WTC11 (cell line): ENCODE data around the gene GNAS. TPM values are rescaled to one million over a fixed set of nuclear protein-coding genes. Genes with fewer than 3 reads are reported as not detected.

ENCODE experiments used
- ATAC-seq: fragments of 200-7000 bp; cut with Tn5 transposase; 2 replicates; pipeline ENCODE4 v1.10.0; 2021; ENCODE audit warnings: mild to moderate bottlenecking, moderate library complexity
- CTCF ChIA-PET: fragments of 300-600 bp; sonication (Branson Sonifier 250); formaldehyde crosslinking; loops from one replicate; lab custom pipeline; 2021; ENCODE audit warnings: antibody characterized with exemption; lab: Charles Lee
- POLR2A ChIA-PET: fragments of 350-600 bp; sonication (Branson Sonifier 250); formaldehyde crosslinking; loops from one replicate; lab custom pipeline; 2021; ENCODE audit warnings: antibody characterized with exemption; lab: Charles Lee
- DNase-seq: peaks from one replicate; pipeline ENCODE4 v3.0.0; 2021; ENCODE audit warnings: low spot score
- H3K27ac Mint-ChIP-seq: 2 replicates; pipeline ENCODE4 v1.8.0; 2021; ENCODE audit warnings: mixed read lengths
- H3K27me3 Mint-ChIP-seq: 2 replicates; pipeline ENCODE4 v1.8.0; 2021; ENCODE audit warnings: low read depth, mild to moderate bottlenecking, moderate library complexity, mixed read lengths
- H3K36me3 Mint-ChIP-seq: 2 replicates; pipeline ENCODE4 v1.8.0; 2021; ENCODE audit warnings: mixed read lengths
- H3K4me1 Mint-ChIP-seq: 2 replicates; pipeline ENCODE4 v1.8.0; 2022; ENCODE audit warnings: mixed read lengths
- H3K4me3 Mint-ChIP-seq: 2 replicates; pipeline ENCODE4 v1.8.0; 2021; ENCODE audit warnings: mild to moderate bottlenecking, moderate library complexity, mixed read lengths
- H3K9me3 Mint-ChIP-seq: 2 replicates; pipeline ENCODE4 v1.8.0; 2021; ENCODE audit warnings: mixed read lengths
- ESRRA ChIP-seq: sonication (generic); formaldehyde crosslinking; IDR thresholded peaks from 2 replicates; pipeline ENCODE4 v1.8.1; 2022; ENCODE audit warnings: mild to moderate bottlenecking, missing genetic modification reagents, borderline replicate concordance
- GABPB1 ChIP-seq: sonication (generic); formaldehyde crosslinking; IDR thresholded peaks from 2 replicates; pipeline ENCODE4 v1.8.1; 2023; ENCODE audit warnings: mild to moderate bottlenecking, missing genetic modification reagents
- GRHL2 ChIP-seq: fragments of 250-450 bp; sonication (Bioruptor Pico); IDR thresholded peaks from 2 replicates; pipeline ENCODE4 v1.8.0; 2022; ENCODE audit warnings: mild to moderate bottlenecking, moderate library complexity; ENCODE audit not compliant: insufficient replicate concordance, severe bottlenecking
- IRF1 ChIP-seq: sonication (generic); formaldehyde crosslinking; IDR thresholded peaks from 2 replicates; pipeline ENCODE4 v1.8.0; 2023; ENCODE audit warnings: missing genetic modification reagents
- JAZF1 ChIP-seq: fragments of 250-450 bp; sonication (Bioruptor Pico); IDR thresholded peaks from 2 replicates; pipeline ENCODE4 v1.9.0; 2021; ENCODE audit warnings: moderate library complexity, mild to moderate bottlenecking, inconsistent platforms
- MLX ChIP-seq: sonication (generic); formaldehyde crosslinking; IDR thresholded peaks from 2 replicates; pipeline ENCODE4 v1.8.1; 2023; ENCODE audit warnings: mild to moderate bottlenecking, missing genetic modification reagents, moderate library complexity
- MYBL2 ChIP-seq: sonication (generic); formaldehyde crosslinking; IDR thresholded peaks from 2 replicates; pipeline ENCODE4 v1.8.1; 2023; ENCODE audit warnings: mild to moderate bottlenecking, moderate library complexity, missing genetic modification reagents
- NFYB ChIP-seq: sonication (generic); formaldehyde crosslinking; conservative IDR thresholded peaks from 2 replicates; pipeline ENCODE4 v1.8.0; 2022; ENCODE audit warnings: low read depth, missing genetic modification reagents
- NR2C2 ChIP-seq: sonication (generic); formaldehyde crosslinking; IDR thresholded peaks from 2 replicates; pipeline ENCODE4 v1.8.0; 2022; ENCODE audit warnings: mild to moderate bottlenecking, missing genetic modification reagents
- NR3C1 ChIP-seq: sonication (generic); formaldehyde crosslinking; conservative IDR thresholded peaks from 2 replicates; pipeline ENCODE4 v1.8.1; 2023; ENCODE audit warnings: low read depth, mild to moderate bottlenecking, missing genetic modification reagents
- RELA ChIP-seq: sonication (generic); formaldehyde crosslinking; IDR thresholded peaks from 2 replicates; pipeline ENCODE4 v1.8.1; 2022; ENCODE audit warnings: missing genetic modification reagents, mild to moderate bottlenecking, borderline replicate concordance
- SMAD4 ChIP-seq: sonication (generic); formaldehyde crosslinking; IDR thresholded peaks from 2 replicates; pipeline ENCODE4 v1.8.0; 2022; ENCODE audit warnings: mild to moderate bottlenecking, missing genetic modification reagents
- STAT6 ChIP-seq: sonication (generic); formaldehyde crosslinking; conservative IDR thresholded peaks from 2 replicates; pipeline ENCODE4 v1.8.1; 2023; ENCODE audit warnings: mild to moderate bottlenecking, low read depth, missing genetic modification reagents, moderate library complexity
- TCF7 ChIP-seq: sonication (generic); formaldehyde crosslinking; IDR thresholded peaks from 2 replicates; pipeline ENCODE4 v1.8.0; 2022; ENCODE audit warnings: mild to moderate bottlenecking, low read depth, missing genetic modification reagents, moderate library complexity
- TP53 ChIP-seq: sonication (generic); formaldehyde crosslinking; IDR thresholded peaks from 2 replicates; pipeline ENCODE4 v1.8.1; 2023; ENCODE audit warnings: mild to moderate bottlenecking, missing genetic modification reagents
- ZBTB21 ChIP-seq: sonication (generic); formaldehyde crosslinking; IDR thresholded peaks from 2 replicates; pipeline ENCODE4 v1.8.1; 2023; ENCODE audit warnings: mild to moderate bottlenecking, missing genetic modification reagents, borderline replicate concordance
- ZNF232 ChIP-seq: sonication (generic); formaldehyde crosslinking; IDR thresholded peaks from 2 replicates; pipeline ENCODE4 v1.8.0; 2022; ENCODE audit warnings: mild to moderate bottlenecking, missing genetic modification reagents
- ZNF317 ChIP-seq: sonication (generic); formaldehyde crosslinking; IDR thresholded peaks from 2 replicates; pipeline ENCODE4 v1.8.1; 2023; ENCODE audit warnings: low read depth, mild to moderate bottlenecking, moderate library complexity, missing genetic modification reagents, borderline replicate concordance
- ZNF423 ChIP-seq: fragments of 250-450 bp; sonication (Bioruptor Pico); IDR thresholded peaks from 2 replicates; pipeline ENCODE4 v2.1.2; 2022; ENCODE audit warnings: mild to moderate bottlenecking, moderate library complexity
- ZNF425 ChIP-seq: fragments of 250-450 bp; sonication (Bioruptor Pico); conservative IDR thresholded peaks from 2 replicates; pipeline ENCODE4 v1.9.0; 2021; ENCODE audit warnings: mild to moderate bottlenecking
- total RNA-seq: library from RNA; stranded (reverse); gene quantifications from 3 replicates; pipeline ENCODE4 v1.2.3, GENCODE V29; 2021
- TF ChIP-seq, protein P1 (sequence below): sonication (generic); formaldehyde crosslinking; IDR thresholded peaks from 2 replicates; pipeline ENCODE4 v1.8.1; 2023; ENCODE audit warnings: mild to moderate bottlenecking, moderate library complexity, missing genetic modification reagents
- TF ChIP-seq, protein P2 (sequence below): fragments of 250-450 bp; sonication (Bioruptor Pico); IDR thresholded peaks from 2 replicates; pipeline ENCODE4 v1.8.0; 2021; ENCODE audit warnings: mild to moderate bottlenecking
- TF ChIP-seq, protein P3 (sequence below): sonication (generic); formaldehyde crosslinking; IDR thresholded peaks from 2 replicates; pipeline ENCODE4 v1.8.0; 2022; ENCODE audit warnings: mild to moderate bottlenecking, missing genetic modification reagents

The GNAS gene
- total RNA-seq, 1 experiment from 2014 or later = 868 TPM

- Mint-ChIP-seq H3K9me3 (peaks cover 7% of the 10 kb centered on the region), H3K27ac (no peak overlapping the region)
- no peak for ATAC-seq
- DNase-seq = no peak
- TF ChIP-seq NR3C1 = no peak
- TF ChIP-seq, protein P1, sequence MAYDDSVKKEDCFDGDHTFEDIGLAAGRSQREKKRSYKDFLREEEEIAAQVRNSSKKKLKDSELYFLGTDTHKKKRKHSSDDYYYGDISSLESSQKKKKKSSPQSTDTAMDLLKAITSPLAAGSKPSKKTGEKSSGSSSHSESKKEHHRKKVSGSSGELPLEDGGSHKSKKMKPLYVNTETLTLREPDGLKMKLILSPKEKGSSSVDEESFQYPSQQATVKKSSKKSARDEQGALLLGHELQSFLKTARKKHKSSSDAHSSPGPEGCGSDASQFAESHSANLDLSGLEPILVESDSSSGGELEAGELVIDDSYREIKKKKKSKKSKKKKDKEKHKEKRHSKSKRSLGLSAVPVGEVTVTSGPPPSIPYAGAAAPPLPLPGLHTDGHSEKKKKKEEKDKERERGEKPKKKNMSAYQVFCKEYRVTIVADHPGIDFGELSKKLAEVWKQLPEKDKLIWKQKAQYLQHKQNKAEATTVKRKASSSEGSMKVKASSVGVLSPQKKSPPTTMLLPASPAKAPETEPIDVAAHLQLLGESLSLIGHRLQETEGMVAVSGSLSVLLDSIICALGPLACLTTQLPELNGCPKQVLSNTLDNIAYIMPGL (CRISPR knock-in tag) = no peak
- no peak for TF ChIP-seq RELA (CRISPR knock-in tag)
- TF ChIP-seq GABPB1 = no peak
- TF ChIP-seq GRHL2 (CRISPR knock-in tag) = no peak
- no peak for TF ChIP-seq JAZF1 (CRISPR knock-in tag)
- TF ChIP-seq ZBTB21 = no peak
- TF ChIP-seq, protein P2, sequence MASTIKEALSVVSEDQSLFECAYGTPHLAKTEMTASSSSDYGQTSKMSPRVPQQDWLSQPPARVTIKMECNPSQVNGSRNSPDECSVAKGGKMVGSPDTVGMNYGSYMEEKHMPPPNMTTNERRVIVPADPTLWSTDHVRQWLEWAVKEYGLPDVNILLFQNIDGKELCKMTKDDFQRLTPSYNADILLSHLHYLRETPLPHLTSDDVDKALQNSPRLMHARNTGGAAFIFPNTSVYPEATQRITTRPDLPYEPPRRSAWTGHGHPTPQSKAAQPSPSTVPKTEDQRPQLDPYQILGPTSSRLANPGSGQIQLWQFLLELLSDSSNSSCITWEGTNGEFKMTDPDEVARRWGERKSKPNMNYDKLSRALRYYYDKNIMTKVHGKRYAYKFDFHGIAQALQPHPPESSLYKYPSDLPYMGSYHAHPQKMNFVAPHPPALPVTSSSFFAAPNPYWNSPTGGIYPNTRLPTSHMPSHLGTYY (CRISPR knock-in tag) = no peak
- TF ChIP-seq MLX (CRISPR knock-in tag) = no peak
- no peak for TF ChIP-seq ZNF423
- no peak for TF ChIP-seq TP53 (CRISPR knock-in tag)
- TF ChIP-seq TCF7 (CRISPR knock-in tag) = no peak
- TF ChIP-seq IRF1 (CRISPR knock-in tag) = no peak
- TF ChIP-seq ZNF425 (CRISPR knock-in tag) = no peak
- no peak for TF ChIP-seq ESRRA (CRISPR knock-in tag)
- TF ChIP-seq NFYB (CRISPR knock-in tag) = no peak
- TF ChIP-seq ZNF232 = no peak
- no peak for TF ChIP-seq NR2C2 (CRISPR knock-in tag)
- TF ChIP-seq MYBL2 = no peak
- TF ChIP-seq, all 79 proteins: peak for 0
- Mint-ChIP-seq H3K27me3 (no peaks in the 10 kb centered on the region), H3K4me1 (0 out of 2 replicates have a peak, but pooled peaks cover 2% of the 10 kb centered on the region), H3K4me3 (no peak overlapping the region), H3K36me3 (no peaks in the 10 kb centered on the region)
- ChIA-PET CTCF (interaction anchor here (0.7 to 1.3 kb wide), 3 partner anchors 12 to 466 kb away, joined by 3 to 4 read pairs (median 4); no protein-coding TSS in a partner anchor), POLR2A (no interaction called here)
Measured at GRCh38 chr20:58938541-58938940, 86.0 kb downstream of the GNAS start.

- no peak overlapping the region for H3K27ac Mint-ChIP-seq
- no peaks in the 10 kb centered on the region for H3K36me3 Mint-ChIP-seq
- DNase-seq (no peak), ATAC-seq (no peak)
- ChIA-PET CTCF (no interaction called here), POLR2A (no interaction called here)
- H3K27me3 Mint-ChIP-seq = no peaks in the 10 kb centered on the region
- peaks cover under 1% of the 10 kb centered on the region for H3K9me3 Mint-ChIP-seq
- H3K4me3 Mint-ChIP-seq = no peak overlapping the region
- 0 out of 2 replicates have a peak, but pooled peaks cover 2% of the 10 kb centered on the region for H3K4me1 Mint-ChIP-seq
- TF ChIP-seq, protein P3, sequence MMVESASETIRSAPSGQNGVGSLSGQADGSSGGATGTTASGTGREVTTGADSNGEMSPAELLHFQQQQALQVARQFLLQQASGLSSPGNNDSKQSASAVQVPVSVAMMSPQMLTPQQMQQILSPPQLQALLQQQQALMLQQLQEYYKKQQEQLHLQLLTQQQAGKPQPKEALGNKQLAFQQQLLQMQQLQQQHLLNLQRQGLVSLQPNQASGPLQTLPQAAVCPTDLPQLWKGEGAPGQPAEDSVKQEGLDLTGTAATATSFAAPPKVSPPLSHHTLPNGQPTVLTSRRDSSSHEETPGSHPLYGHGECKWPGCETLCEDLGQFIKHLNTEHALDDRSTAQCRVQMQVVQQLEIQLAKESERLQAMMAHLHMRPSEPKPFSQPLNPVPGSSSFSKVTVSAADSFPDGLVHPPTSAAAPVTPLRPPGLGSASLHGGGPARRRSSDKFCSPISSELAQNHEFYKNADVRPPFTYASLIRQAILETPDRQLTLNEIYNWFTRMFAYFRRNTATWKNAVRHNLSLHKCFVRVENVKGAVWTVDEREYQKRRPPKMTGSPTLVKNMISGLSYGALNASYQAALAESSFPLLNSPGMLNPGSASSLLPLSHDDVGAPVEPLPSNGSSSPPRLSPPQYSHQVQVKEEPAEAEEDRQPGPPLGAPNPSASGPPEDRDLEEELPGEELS = no peak
- TF ChIP-seq ZNF317 (CRISPR knock-in tag) = no peak
- TF ChIP-seq SMAD4 (CRISPR knock-in tag) = no peak
- TF ChIP-seq TP53 (CRISPR knock-in tag) = no peak
- no peak for TF ChIP-seq STAT6 (CRISPR knock-in tag)
Measured at GRCh38 chr20:58941471-58941870, 89.0 kb downstream of the GNAS start.
